Measurements from ENCODE around the gene AGO3.

The AGO3 gene

GRCh38 chr1:36101546-36101945, 170.6 kb downstream of the AGO3 start:
- no peak for TF ChIP-seq CTCF (IDR thresholded peaks at IDR 0.05; ENCODE audit: low read depth, low read length)
- no peak for DNase-seq (ENCODE audit: extremely low read depth, low read depth)

- no peak for DNase-seq (ENCODE audit: extremely low read depth, low read depth)
- TF ChIP-seq CTCF (IDR thresholded peaks at IDR 0.05; ENCODE audit: low read depth, low read length) = no peak
Observed at GRCh38 chr1:36106269-36106668, 175.4 kb downstream of the AGO3 start.

- no peak for TF ChIP-seq CTCF (IDR thresholded peaks at IDR 0.05; ENCODE audit: low read depth, low read length)
- no peak for DNase-seq (ENCODE audit: extremely low read depth, low read depth)
Observed at GRCh38 chr1:36107394-36107793, 176.5 kb downstream of the AGO3 start.

GRCh38 chr1:36108314-36108713, 177.4 kb downstream of the AGO3 start:
- no peak for TF ChIP-seq CTCF (IDR thresholded peaks at IDR 0.05; ENCODE audit: low read depth, low read length)
- DNase-seq (ENCODE audit: extremely low read depth, low read depth) = no peak

GRCh38 chr1:36109041-36109679, 178.3 kb downstream of the AGO3 start:
- no peak for TF ChIP-seq CTCF (IDR thresholded peaks at IDR 0.05; ENCODE audit: low read depth, low read length)
- no peak for DNase-seq (ENCODE audit: extremely low read depth, low read depth)

- TF ChIP-seq CTCF (IDR thresholded peaks at IDR 0.05; ENCODE audit: low read depth, low read length) = no peak
- DNase-seq (ENCODE audit: extremely low read depth, low read depth) = no peak
Observed at GRCh38 chr1:36111151-36111550, 180.2 kb downstream of the AGO3 start.

GRCh38 chr1:36112823-36113222, 181.9 kb downstream of the AGO3 start:
- no peak for TF ChIP-seq CTCF (IDR thresholded peaks at IDR 0.05; ENCODE audit: low read depth, low read length)
- no peak for DNase-seq (ENCODE audit: extremely low read depth, low read depth)
